Activated naive CD4-positive, alpha-beta T cell treated with Interleukin-2 at 50 U/mL for 16 hours (primary cell): ENCODE results near the gene TINAG.
"Not testable (repeated sequence)": the region's sequence is repeated elsewhere in the genome, so short reads cannot be mapped to it uniquely, and the experiment has no call there.

ENCODE experiments used
- DNase-seq: peaks from one replicate; pipeline ENCODE4 v3.0.0-alpha.2; 2020

The TINAG gene

DNA sequence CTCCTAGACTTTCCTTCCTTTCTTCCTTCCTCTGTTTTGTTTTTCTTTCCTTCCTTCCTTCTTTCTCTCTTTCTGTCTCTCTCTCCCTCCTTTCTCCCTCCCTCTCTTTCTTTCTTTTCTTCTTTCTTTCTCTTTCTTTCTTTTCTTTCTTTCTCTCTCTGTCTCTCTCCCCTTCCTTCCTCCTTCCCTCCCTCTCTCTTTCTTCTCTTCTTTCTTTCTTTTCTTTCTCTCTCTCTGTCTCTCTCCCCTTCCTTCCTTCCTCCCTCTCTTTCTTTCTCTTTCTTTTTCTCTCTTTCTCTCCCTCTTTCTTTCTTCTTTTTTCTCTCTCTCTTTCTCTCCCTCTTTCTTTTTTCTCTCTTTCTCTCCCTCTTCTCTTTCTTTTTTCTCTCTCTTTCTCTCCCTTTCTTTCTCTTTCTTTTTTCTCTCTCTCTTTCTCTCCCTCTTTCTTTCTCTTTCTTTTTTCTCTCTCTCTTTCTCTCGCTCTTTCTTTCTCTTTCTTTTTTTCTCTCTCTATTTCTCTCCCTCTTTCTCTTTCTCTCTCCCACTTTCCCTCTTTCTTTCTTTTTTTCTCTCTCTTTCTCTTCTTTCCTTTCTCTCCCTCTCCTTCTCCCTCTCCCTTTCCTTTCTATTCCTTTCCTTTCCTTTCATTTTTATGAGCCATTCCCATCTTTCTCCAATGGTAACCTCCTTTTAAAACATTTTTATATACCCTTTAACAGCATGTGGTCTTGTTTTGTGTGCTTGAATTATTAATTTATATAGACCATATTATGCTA is 2.3 kb downstream of the TINAG start:
- no peak for DNase-seq

DNA sequence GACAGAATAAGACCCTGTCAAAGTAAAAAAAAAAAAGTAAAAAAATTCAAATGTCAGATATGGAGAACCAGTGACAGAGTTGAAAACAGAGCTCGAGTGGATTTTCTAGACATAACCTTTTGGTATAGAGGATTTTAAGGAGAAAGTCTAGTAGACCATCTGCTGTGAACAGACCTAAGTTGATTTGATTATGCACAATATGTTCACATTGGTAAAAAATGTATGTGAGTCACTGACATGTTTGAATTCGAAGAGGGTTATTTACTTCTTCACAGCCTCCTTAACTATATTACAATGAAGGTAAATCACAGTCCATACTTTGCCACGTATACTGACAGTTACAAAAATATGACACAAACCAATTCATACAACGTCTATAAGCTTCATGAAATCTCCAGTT is 7.4 kb downstream of the TINAG start:
- no peak for DNase-seq

DNA sequence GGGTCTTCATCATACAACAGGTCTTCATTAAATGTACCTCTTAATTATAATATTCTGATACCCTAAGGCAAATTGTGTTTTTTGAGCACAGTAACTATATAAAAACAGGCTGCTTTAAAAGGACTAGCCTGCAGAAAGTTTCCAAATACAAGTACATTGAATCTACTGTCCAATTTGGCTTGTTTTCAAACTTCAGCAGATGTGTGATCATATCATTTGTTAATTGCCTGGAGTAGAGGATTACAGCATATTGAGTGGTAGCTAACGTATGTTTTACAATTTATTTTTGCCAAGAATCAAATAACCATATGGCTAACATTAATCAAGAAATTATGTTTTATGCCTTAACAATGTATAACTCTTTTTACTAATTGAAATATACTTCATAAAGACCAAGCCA is 12.6 kb downstream of the TINAG start:
- no peak for DNase-seq

DNA sequence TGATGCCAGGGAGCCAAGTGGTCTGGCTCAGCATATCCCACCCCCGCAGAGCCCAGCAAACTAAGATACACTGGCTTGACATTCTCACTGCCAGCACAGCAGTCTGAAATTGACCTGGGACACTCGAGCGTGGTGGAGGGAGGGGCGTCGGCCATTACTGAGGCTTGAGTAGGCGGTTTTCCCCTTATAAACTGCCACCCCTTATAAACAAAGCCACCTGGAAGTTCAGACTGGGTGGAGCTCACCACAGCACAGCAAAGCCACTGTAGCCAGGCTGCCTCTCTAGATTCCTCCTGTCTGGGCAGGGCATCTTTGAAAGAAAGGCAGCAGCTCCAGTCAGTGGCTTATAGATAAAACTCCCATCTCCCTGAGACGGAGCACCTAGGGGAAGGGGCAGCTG is 19.4 kb downstream of the TINAG start:
- DNase-seq: no peak

DNA sequence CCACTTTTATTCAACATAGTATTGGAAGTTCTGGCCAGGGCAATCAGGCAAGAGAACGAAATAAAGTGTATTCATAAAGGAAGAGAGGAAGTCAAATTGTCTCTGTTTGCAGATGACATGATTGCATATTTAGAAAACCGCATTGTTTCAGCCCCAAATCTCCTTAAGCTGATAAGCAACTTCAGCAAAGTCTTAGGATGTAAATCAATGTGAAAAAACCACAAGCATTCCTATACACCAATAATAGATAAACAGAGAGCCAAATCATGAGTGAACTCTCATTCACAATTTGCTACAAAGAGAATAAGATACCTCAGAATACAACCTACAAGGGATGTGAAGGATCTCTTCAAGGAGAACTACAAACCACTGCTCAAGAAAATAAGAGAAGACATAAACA is 23.3 kb downstream of the TINAG start:
- DNase-seq: not testable (repeated sequence)

DNA sequence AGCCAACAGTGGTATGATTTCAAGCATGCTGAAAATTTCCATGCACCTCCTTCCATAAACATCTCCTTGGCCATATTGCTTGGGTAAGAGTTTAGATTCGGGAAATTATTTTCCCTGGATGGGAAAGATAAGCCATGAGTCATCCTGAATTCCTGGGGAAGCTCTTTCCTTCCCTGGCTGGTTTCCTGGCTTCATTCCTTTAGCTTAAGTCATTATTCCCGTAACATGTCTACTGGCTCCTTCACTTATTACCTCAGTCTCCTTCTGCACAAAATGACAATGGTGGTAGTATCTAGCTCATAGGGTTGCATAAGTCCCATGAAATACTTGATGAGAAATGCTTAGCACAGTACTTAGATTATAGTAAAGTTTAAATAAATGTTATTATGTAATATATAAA is 27.6 kb downstream of the TINAG start:
- DNase-seq: no peak

DNA sequence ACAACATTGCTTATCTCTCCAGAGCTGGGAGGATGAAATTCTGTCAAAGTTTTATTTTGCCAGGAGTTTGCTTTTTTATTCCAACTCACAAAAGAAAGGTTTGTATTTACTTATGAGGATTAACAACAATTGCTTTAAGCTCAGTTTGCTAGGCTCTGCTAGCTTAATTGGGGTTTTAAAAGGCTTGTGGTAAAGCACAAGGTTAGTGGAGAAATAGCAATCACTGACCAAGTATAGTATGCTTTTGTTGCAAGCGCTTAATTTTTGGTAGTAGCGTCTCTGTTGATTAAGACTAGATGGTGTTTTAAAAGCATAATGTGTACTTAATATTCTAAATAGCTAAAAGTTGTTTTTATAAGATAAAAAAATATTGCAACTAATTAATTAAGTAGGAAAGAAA is 45.7 kb downstream of the TINAG start:
- DNase-seq: no peak

DNA sequence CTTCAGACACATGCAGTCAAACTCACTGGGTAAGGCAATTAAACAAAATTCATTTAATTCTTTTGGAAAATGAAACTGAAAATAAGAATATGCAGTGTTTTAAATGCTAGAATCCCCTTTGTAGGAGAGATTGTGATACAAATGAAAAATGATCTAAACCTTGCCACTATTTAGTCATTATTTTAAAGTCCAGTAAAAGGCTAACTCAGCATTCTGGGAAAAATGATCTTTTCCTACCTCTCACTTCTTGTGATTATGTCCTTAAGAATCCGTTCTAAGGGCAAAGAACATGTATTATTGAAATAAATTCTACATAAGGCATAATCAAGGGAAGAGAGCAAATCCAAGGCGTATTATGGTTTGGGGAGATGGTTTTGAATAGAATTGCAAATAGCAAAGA is 46.4 kb downstream of the TINAG start:
- no peak for DNase-seq

DNA sequence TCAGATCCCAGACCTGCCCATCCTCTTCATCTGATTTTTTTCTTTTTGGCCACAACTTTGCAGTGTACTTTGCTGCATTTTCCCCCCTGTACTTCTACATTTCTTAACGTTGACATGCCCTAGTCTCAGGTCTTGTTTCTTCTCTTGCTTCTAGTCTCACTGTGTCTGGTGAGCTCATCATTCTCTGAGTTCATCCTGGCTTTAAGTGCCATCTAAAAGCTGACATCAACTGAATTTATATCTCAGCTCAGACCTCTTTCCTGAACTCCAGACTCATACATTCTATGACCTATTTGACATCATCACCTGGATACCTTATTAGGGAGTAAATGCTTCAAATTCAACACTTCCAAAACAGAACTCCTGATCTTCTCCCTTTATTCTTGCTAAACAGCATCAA is 48.9 kb downstream of the TINAG start:
- no peak for DNase-seq

DNA sequence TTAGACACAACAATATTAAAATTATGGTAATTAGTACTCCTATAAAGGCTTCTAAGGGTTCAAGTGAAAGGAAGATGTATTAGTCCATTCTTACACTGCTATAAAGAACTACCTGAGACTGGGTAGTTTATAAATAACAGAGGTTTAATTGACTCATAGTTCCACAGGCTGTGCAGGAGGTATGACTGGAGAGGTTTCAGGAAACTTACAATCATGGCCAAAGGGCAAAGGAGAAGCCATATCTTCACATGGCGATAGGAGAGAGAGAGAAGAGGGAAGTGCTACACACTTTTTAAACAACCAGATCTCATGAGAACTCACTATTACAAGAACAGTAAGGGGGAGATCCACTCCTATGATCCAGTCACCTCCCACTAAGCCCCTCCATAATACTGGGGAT is 52.9 kb downstream of the TINAG start:
- no peak for DNase-seq

DNA sequence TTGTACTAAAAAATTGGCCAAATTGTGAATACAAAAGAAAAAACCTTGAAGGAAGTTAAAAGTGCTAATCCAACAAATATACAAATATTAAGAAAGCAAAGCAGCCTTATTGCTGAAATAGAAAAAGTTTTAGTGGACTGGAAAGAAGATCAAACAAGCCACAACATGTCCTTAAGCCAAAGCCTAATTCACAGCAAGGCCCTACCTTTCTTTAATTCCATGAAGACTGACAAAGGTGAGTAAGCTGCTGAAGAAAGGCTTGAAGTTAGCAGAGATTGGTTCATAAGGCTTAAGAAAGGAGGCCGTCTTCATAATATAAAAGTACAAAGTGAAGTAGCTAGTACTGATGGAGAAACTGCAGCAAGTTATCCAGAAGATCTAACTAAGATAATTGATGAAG is 53.5 kb downstream of the TINAG start:
- DNase-seq: no peak

DNA sequence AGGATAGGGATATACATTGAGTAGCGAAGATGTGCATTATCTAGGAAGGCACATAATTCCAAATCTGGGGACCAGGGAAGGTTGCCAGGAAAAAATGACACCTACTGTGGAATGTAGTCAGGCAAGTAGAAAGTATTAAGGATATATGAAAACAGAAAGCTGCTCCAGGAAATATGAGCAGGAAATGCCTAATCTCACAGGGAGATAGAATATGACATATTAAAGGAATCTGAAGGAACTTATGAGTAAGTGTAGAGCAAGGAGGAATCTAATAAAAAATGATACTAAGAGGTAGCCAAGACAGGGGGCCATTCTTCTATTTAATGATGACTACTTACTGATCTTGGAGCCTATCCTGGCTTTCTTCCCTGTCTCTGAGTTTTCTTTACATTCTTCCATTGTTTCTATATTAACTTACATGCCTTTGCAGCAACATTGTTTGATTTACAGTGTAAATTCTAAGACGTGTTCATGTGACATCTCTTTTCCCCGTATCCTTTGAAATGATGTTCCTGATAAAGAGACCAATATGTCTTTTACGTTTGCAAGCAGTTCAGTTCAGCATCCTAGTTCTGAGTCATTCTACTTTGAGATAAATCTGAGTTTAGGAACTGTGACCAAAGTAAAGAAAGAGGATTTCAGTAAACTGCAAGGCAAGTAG is 58.6 kb downstream of the TINAG start:
- no peak for DNase-seq

DNA sequence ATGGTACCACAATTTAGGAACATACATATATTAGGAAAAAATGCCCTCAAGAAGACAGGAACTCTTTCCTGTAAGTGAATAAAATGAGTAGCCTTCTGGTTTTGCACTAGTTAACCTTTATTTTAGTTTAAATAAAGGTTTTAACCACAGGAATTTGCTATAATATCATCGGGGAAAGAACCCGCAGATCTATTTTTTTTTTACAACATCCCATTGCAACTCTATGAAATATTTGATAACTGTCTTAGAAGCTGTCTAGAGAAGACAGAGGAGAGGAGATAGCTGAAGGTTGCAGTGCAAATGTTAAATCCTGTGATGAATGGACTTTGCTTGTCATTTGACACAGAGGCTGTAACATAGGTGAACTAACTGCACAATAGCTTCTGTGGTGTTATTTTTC is 69.5 kb downstream of the TINAG start:
- no peak for DNase-seq

DNA sequence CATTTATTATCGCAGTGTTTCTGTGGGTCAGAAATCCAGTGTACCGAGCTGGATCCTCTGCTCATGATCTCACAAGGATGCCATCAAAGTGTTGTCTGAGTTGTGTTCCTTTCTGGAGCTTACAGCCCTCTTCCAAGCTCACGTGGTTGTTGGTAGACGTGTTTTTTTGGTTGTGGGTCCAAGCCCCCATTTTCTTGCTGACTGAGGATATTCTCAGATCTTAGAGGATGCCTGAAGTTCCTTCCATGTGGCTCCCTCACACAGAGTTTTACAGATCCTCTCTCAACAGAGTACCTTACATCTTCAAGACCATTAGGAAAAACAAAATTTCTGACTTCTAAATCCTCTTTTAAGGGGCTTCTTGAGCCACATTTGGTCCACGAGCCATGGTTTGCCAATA is 78.1 kb downstream of the TINAG start:
- no peak for DNase-seq

DNA sequence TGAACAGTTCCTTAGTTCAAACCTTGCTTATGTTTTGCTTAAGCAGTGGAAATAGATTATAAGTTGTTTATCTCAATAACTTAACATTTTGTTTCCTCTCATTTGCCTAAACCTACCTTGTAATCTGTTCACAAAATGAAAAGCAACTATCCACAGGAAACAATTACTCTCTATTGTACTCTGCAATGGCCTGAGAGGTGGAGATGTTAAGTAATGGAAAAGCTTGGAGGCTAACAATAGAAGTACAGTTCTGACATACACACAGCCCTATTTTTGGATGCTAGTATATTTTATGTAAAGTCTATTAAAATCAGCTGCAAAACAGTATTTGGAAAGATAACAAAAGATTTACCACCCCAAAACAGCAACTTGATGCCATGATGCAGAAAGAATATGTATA is 82.1 kb downstream of the TINAG start:
- no peak for DNase-seq

DNA sequence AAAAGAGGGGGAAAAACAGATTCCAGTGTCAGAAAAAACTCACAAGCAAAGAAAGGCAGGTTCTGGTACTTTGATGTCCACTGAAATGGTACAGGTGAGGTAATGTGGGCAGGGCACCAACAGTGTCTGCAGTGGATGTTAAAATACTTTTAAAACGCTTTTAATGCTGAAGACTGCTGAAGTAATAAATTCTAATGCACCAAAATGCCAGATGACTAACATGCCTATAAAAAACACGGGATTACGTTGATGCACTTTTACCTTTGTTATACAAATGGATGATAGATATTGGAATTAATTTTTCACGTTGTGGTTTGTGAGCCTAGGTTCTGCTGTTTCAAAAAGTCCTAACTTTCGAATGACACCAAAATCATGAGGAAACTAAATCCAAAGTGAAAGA is 83.3 kb downstream of the TINAG start:
- no peak for DNase-seq

DNA sequence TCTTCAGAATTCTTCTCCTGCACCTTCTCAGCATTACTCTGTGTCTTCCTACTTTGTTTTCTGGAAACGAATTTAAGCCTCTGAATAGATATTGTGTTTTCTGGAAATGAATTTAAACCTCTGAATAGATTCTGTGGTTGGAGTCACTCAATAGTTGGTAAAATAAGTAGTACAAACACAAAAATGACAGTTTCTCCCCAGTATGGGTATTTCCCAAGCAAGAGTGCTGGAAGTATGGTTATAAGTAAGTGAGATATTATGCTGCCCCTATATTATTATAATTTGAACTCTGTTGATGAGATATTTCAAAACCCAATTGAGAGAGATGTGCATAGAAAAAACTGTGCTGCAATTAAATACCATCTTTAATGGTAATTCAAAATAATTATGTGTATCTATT is 94.9 kb downstream of the TINAG start:
- no peak for DNase-seq

DNA sequence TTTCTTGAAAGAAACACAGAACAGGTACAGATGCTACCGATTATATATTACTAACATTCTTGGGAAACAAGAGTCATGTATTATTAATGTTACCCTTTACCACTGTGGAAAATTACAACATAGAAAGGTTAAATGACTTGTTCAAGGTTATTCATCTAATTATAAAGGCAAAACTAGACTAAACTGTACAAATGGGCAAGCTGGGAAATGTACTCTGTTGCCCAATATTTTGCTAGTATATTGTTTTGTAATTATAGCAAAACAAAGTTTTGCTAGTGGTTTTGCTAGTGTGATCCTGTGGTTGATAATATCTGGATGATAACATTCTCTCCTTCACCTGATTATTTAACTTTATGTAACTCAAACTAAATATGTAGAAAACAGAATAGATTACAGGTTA is 96.5 kb downstream of the TINAG start:
- no peak for DNase-seq

DNA sequence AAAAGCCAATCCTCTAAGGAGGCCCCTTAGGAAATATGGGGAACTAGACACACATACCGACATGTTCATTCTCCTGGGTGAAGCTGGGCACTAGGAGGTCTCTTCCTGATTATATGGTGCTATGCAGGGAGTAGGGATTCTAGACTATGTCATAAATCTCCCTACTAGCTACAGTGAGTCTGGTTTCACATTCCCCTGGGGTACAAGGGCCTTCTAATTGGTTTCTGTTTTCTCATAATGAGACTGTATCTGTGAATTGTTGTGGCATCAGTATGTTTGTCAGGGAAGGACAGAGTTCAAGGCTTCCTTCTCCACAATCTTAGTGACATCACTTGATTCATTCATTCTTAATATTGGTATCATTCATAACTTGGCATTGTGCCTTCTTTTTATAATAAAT is 103.5 kb downstream of the TINAG start:
- no peak for DNase-seq

DNA sequence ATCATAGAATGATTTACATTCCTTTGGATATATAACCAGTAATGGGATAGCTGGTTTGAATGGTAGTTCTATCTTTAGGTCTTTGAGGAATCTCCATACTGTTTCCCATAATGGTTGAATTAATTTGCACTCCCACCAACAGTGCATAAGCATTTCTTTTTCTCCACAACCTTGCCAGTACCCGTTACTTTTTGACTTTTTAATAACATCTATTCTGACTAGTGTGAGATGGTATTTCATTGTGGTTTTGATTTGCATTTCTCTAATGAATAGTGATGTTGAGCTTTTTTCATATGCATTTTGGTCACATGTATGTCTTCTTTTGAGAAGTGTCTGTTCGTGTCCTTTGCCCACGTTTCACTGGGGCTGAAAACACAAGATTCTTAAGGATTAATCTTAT is 107.3 kb downstream of the TINAG start:
- DNase-seq: no peak

DNA sequence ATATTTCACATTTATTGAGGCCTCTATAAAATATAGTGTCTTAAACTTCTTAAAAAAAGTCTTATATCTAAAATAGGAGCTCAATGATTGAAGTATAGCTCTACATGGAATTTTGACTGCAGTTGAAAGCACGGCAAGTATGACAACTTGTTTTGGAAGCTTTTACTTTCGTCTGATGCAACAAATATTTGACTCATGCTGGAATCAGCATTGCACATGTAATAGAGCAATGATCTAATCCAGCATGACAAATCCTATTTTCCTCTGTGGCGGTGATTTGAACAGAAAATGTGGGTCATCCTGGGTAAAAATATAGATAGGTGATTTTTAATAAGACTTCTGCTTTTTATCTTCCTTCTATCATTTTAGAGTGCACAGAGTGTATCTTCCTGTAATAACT is 111.6 kb downstream of the TINAG start:
- no peak for DNase-seq

DNA sequence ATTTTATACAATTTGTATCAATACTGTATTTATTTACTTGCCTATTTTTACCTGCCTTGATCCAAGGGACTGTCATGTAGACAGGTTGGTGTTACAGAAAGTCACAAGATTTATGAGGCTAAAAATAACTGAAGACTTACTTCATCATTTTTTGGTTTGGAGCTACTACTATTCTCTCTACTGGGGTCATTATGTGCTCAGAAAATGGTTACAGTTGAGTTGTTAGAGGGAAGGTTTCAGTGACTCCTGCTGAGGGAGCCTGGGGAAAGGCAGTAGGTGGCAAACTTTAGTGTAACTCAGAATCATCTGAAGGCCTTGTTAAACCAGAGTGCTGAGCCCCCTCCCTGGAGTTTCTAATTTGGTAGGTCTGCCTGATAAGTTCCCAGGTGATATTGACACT is 118.8 kb downstream of the TINAG start:
- no peak for DNase-seq

DNA sequence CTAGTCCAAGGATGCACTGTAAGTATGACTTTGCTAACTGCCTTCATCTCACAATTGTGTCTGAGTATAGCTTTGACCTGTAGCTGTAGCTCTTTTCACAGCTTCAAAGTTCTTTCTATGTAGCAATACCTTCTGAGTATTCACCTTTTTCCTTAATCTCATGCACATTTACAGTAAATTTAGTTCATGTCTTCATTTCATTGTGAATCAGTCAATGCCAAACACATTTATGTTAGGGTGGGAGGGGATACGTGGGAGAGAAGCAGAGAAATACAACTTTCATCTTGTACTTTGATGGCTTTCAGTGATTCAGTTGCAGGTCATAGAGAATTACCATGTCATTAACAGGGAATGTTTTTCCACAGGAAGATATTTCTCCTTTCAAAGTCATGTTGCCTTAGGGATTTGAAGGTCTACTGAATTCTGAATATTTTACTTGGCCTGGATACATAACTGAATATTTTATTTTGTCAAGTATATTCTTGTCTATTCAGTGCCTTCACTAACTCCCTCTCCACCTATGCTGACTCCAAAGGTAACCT is 119.2 kb downstream of the TINAG start:
- DNase-seq: no peak

DNA sequence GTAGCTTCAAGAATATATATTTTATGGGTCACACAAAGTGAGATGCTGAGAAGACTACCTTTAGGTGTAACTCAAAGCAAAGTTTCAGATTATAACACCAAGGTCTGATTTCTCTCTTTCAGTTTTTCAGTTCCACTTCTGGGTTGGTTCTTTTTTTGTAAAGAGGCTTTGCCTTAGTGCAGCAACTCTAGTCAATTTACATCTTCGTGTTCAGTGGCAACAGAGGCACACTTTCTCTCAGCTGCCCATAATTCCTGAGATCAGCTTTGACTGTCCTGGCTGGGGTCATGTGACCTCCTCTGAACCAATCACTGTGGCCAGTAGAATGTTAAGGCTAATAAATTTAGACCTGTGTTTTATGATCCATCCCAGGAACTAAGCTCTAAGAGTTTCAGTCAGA is 120.2 kb downstream of the TINAG start:
- DNase-seq: no peak

DNA sequence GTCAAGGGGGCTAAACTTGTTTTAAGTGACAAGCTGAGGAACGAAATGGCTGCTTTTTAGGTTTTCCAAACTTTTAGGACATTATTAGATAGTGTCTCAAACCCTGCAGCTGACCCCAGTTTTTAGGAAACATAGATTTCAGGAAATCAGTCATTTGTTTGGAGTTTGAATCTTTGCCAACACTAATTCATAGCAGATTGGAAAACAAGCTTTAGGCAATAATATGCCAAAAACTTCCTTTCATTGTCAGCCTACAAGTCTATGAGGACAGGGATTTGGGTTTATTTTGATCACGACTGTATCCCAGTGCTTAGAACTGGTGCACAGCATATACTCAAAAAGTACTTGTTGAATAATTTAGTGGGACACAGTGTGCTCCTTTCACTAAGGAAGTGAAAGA is 123.2 kb downstream of the TINAG start:
- no peak for DNase-seq
